NCI-H510A treated with DMSO at 0.1 percent for 48 hours (cell line): Measurements from ENCODE around the gene SNRPB.

Experiments
- DNase-seq: peaks from one replicate; lab custom pipeline; 2025; lab: John Stamatoyannopoulos, UW

Gene SNRPB

DNA sequence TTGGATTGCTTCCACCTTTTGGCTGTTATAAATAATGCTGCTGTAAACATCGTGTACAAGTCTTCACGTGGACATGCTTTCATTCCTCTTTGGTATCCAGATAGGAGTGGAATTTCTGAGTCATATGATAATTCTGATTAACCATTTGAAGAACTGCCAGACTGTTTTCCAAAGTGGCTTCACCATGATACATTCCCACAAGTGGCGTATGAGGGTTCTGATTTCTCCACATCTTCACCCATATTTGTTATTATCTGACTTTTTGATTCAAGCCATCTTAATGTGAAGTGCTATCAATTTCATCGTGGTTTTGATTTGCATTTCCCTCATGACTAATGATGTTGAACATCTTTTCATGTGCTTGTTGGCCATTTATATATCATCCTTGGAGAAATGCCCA is 2.9 kb upstream of the SNRPB start:
- no peak for DNase-seq

DNA sequence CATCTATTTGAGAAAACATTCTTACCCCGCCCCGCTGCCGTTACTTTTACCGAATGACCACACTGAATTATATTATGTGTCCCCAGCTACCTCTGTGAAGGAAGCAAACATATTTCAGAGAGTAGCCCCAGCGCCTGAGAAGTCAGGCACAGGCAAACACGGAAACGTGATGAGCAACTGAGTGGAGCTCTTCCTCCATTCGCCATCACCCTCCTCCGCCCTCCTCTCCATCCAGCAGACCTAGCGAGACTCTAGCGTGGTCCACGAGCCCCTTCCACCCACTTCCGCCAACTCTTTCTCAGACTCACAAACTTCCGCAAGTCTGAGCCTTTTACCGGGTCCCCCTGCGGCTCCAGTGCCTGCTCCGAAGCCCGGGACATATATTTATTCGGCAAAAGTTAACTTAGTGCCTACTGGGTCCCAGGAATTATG is 582 bp downstream of the SNRPB start:
- peak; percentile 67 for DNase-seq

DNA sequence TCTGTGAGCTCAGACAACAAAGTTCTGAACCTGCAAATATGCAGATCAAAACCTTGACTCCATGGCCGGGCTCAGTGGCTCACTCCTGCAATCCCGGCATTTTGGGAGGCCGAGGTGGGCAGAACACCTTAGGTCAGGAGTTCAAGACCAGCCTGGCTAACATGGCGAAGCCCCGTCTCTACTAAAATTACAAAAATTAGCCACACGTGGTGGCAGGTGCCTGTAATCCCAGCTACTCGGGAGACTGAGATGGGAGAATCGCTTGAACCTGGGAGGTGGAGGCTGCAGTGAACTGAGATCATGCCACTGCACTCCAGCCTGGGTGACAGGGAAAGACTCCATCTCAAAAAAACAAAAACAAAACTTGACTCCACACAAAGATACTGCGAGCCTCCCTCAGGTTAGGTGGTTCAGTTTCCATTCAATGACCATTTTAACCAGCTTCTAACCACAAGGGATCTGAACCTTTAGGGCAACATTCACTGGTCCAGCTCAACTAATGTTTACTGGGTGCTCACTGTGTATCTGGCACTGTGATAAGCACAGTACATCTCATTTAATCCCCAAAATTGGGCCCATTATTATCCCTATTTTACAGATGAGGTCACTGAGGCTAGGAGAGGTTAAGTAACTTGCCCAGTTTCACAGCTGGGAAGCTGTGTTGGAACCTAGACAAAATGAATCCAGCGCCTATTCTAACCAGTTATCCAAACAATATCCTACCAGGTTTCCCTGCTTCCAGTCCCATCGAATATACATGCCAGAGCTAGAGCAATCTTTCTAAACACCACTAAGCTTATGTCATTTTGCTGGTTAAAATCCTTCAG is 1.8 kb downstream of the SNRPB start:
- DNase-seq, result no peak

DNA sequence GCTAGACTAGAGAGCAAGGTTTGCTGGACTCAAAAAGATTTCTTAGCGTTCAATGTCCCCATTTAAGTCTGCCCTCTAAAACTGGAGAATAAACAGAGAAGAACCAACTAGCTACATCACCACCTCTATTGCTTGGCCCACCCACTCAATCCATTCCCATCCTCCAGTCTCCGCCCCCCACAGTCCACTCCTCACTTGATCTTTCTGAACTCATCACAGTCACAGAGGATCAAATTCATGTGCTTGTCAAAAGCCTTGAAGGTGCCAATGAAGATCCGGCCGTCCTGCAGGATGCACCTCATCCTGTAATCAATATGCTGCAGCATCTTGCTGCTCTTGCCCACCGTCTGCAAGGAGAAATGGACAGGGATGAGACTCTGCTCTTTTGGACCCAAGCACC is 3.2 kb downstream of the SNRPB start:
- no peak for DNase-seq

DNA sequence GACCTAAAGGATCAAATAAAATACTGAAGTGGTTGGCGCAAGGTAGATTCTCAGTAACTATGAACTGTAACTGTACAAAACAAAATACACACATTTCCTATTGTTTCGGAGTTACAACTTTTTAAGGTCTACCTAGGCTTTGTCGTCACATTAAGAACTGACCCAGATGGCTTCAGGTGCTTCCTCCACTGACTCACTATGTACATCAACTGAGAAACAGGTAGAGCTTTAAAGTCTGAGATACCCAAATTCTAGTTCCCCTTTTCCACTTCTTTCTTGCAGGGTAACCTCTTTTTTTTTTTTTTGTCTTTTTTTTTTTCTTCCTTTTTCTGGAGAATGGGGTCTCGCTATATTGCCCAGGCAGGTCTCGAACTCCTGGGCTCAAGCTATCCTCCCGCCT is 5.5 kb downstream of the SNRPB start:
- DNase-seq, result no peak

DNA sequence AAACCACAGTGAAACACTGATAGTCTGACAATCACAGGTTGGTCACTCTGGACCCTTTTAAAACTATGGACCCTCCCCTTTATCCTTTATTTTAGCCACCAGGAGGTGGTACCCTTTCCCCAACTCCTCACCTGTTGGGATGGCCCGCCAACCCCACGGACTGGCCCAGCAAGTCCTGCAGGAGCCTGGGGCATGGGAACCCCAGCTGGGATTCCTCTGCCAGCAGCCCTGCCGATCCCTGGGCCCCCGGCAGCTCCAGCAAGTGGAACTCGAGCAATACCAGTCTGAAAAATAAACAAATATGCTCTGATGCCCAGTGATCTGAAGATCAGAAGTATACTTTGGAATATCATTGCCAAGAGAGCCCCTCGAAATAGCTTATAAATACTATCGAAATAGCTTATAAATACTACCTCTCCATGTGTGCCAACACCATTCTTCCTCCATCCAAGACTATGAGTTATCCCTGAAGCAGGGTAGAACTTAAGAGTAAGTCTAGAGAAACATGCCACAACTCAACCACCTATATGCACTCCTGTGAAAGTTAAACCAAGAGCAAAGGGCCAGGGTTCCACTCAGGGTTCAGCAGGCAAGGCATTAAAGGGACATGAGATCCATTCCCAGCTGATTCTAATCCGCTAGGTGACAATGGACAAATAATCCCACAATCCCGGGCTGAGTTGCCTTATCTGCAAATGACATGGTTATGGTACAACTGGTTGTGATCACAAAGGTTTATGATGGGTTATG is 6.8 kb downstream of the SNRPB start:
- DNase-seq, result no peak

GRCh38 chr20:2462484-2462883 is 8.1 kb downstream of the SNRPB start:
- no peak for DNase-seq

DNA sequence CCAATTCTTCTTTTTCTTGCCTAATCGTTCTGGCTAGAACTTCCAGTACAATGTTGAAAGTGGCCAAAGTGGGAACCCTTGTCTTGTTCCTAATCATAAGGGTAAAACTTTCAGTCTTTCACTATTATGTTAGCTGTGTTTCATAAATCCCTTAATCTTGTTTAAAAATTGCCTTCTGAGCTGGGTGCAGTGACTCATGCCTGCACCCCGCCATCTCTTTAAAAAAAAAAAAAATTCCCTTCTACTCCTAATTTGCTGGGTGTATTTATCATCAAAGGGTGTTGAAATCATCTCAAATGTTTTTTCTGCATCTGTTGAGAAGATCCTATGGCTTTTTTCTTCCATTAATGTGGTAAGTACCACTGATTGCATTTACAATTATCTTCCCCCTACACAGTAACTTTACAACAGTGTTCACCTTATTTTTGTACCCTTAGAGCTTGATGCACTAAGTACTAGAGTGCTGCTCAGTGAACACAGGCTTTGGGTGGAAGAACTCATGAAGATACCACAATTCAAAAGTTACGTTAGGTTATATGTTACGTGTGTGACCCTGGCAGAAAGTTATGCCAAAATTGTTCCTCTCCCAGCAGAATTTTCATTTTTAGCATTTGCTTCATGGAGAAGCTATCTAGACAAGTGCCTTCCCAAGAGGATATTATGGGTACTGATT is 9.7 kb downstream of the SNRPB start:
- DNase-seq, result no peak

DNA sequence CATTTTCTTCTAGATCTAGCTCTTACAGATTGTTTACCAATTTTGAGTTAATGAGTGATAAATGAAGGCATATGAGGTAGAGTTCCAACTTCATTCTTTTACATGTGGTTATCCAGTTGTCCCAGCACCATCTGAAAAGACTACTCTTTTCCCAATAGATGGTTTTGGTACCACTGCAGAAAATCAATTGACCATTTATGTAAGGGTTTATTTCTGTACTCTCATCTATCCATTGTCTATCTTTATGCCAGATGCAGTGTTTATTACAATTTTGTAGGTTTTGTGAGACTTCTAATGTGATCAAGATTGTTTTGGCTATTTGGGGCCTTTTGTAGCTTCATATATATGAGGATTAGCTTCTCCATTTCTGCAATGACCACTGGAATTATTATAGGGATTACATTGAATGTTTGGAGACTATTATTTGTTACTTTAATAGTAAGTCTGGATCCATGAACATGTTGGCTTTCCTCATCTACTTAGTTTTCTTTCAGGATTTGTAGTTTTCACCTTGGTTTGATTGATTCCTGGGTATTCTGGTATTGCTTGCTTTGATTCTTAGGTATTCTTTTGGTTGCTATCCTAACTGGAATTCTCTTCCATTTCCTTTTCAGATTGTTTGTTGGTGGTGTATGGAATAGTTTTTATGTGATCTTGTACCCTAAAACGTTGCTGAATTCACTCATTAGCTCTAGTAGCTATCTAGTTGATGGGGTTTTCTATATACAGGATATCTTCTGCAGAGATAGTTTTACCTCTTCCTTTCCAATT is 10.4 kb downstream of the SNRPB start:
- no peak for DNase-seq

- no peak for DNase-seq
These were observed 11.6 kb downstream of the SNRPB start for GRCh38 chr20:2458919-2459499.

DNA sequence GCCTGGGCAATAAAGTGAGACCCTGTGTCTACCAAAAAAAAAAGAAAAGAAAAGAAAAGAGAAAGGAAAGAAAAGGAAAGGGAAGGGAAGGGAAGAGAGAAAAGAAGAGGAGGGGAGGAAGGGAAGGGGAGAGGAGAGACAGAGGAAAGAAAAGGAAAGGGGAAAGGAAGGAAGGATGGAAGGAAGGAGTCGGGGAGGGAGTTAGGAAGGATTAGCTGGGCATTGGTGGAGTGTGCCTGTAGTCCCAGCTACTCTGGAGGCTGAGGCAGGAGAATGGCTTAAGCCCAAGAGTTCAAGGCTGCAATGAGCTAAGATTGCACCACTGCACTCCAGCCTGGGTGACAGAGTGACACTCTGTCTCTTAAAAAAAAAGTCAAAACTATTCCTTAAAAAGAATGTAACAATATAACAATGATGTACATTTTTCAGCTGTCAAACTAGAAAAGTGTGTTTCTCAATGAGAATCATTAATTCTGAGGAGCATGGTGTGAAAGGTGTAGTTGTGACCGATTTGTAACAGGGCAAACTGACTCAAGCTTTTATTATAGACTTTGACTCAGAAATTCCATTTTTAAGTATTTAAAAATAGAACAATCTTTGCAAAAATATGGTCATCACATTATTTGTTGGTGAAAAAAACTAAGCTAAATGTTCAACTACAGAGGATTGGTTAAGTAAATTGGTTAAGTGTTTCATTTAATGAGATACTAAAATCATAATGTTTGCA is 14.7 kb downstream of the SNRPB start:
- no peak for DNase-seq

GRCh38 chr20:2453792-2454191 is 16.8 kb downstream of the SNRPB start:
- no peak for DNase-seq

DNA sequence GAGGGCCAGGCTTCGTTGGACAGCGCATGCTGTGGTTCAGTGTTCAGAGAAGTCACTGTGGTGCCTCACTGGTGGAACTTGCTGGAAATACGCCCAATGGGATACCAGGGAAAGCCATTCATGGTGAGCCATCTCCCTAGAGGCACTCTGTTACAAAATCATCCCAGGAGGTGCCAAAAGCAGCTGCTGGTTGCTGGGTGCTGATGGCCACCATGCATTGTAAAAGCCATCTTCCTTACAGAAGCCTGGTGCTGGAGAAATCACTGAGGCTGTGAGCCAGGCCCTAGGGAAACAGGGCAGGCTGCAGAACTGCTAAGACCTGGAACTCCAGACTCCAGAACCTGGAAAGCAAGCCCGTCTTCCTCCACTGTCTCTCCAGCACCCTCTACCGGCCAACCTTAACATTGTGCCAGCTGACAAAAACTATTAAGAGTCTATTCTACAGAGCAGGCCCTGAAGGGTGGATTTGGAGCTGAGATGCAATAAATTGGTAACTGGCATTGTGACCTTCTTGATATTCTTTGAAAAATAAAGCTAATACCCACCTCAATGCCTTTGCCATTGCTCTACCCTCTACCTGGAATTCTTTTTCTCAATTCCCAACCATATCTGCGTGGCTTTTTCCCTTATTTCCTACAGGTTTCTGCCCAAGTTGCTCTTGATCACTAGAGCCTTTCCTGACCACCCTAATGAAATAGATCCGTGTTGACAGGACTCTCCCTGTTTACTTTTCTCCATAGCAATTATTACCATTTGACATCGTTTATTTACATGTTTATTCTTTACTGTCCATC is 18.5 kb downstream of the SNRPB start:
- DNase-seq, result peak; percentile 78

- no peak for DNase-seq
These were observed 19.2 kb downstream of the SNRPB start for GRCh38 chr20:2451422-2451821.

DNA sequence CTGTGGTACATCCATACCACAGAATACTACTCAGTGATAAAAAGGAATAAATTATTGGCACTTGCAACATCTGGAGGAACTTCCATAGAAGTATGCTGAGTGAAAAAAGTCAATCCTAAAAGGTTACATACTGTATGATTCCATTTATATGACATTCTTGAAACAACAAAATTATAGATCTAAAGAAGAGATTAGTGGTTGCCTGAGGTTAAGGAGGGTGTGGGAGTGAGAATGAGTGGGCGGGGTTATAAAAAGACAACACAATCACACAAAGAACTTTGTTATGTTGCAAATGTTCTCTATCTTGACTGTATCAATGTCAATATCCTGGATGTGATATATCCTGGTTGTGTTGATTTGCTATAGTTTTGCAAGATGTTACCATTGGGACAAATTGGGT is 21.2 kb downstream of the SNRPB start:
- DNase-seq, result no peak

GRCh38 chr20:2446845-2447244 is 23.7 kb downstream of the SNRPB start:
- DNase-seq, result no peak

- DNase-seq, result no peak
These were observed 39.4 kb downstream of the SNRPB start for GRCh38 chr20:2431185-2431584.

DNA sequence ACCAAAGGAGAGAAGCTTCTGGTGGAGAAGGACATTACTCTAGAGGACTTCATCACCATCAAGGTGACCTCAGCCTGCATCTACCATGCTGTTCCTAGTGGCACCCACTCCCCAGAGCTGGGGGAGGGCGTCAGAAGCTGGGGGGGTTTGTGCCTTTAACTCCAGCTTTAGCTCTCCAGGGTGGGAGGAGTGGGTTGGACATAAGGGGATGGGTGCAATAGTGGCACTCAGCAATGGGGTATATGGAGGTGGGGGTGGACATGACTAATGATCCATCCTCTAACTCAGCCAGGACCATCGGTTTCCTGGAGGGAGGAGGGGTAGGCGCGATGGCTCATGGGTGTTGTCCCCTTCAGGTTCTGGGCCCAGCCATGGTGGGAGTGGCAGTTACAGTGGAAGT is 40.1 kb downstream of the SNRPB start:
- no peak for DNase-seq

DNA sequence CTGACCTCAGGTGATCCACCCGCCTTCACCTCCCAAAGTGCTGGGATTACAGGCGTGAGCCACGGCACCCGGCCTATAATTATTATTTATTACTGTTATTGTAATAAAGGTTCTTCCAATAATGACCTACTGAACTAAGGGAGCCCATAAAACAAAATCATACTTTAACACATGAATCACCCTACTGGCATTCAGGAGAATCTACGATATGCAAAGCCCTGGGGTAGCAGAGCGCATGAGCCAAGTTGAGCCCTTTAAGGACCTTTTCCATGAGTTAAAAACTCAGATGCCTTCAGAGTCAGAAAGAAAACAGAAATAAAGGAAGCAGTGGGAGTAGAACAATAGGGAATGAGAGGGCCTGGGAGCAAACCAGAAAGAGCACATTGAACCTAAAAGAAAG is 41.5 kb downstream of the SNRPB start:
- no peak for DNase-seq

- peak; percentile 14 for DNase-seq
These were observed 49.3 kb downstream of the SNRPB start for GRCh38 chr20:2421247-2421646.
